ENCODE data around the gene PLPPR1. TPM values are rescaled to one million over a fixed set of nuclear protein-coding genes. Genes with fewer than 3 reads are reported as not detected.

PLPPR1 gene
- total and polyA plus RNA-seq, 2 of the 4 experiments (the other 2 are of a cell fraction): not detected

- Histone ChIP-seq H3K9me3 (ENCODE audit: control insufficient read depth, insufficient read depth, low read length) (peaks cover 5% of the 10 kb centered on the region; the same call in 1 of the 2 replicates), H3K27me3 (ENCODE audit: control insufficient read depth, insufficient read depth, low read length) (no peaks in the 10 kb centered on the region), H3K18ac (ENCODE audit: low read depth, low read length) (no peak overlapping the region), H3K27ac (ENCODE audit: insufficient read depth, low read length) (no peak overlapping the region), H2AK5ac (ENCODE audit: low read depth, low read length) (no peak overlapping the region), H4K91ac (ENCODE audit: insufficient read depth, low read depth, low read length) (no peak overlapping the region), H2BK15ac (ENCODE audit: low read depth, low read length) (no peak overlapping the region), H2BK5ac (ENCODE audit: low read depth, low read length, poor library complexity, severe bottlenecking) (no peak overlapping the region), H3K14ac (replicated peaks; ENCODE audit: low read depth, low read length) (no peak overlapping the region), H3K4me1 (ENCODE audit: control insufficient read depth, insufficient read depth, low read length) (no peaks in the 10 kb centered on the region), H3K4ac (ENCODE audit: low read depth, low read length) (no peak overlapping the region), H4K20me1 (ENCODE audit: insufficient read depth, low read length) (no peaks in the 10 kb centered on the region), H2BK20ac (ENCODE audit: low read depth, low read length) (no peak overlapping the region), H3K9me1 (ENCODE audit: insufficient read depth, low read length) (no peaks in the 10 kb centered on the region), H3K79me1 (ENCODE audit: low read depth in 1 of 2, low read length in 2 of 2) (no peaks in the 10 kb centered on the region), H2BK120ac (ENCODE audit: low read depth, low read length) (no peak overlapping the region), H3K9ac (ENCODE audit: low read depth, low read length) (no peak overlapping the region), H4K5ac (ENCODE audit: low read depth, low read length) (no peak overlapping the region), H3K4me3 (ENCODE audit: insufficient read depth, low read depth, low read length) (no peak overlapping the region), H4K8ac (ENCODE audit: low read depth in 2 of 2, low read length in 2 of 2) (no peak overlapping the region), H3K56ac (ENCODE audit: extremely low read depth, insufficient read depth, low read length) (no peak overlapping the region), H3K4me2 (ENCODE audit: low read depth, low read length) (no peak overlapping the region), H2AFZ (replicated peaks; ENCODE audit: low read length, poor library complexity) (no peak overlapping the region), H3K23ac (ENCODE audit: low read depth, low read length) (no peak overlapping the region), H3K36me3 (ENCODE audit: control insufficient read depth, insufficient read depth, low read length) (no peaks in the 10 kb centered on the region), H2AK9ac (replicated peaks; ENCODE audit: low read depth, low read length, poor library complexity) (no peak overlapping the region)
- BruUV-seq (replicated peaks): no TSS peak
- dilution Hi-C loops (cut with HindIII; ENCODE audit: low sequenced_read_pairs, unreplicated experiment) (no loop called here), in situ Hi-C loops (cut with MboI; ENCODE audit: low sequenced_read_pairs) (no loop called here), intact Hi-C loops (cut with micrococcal nuclease) (no loop called here)
- ChIA-PET CTCF (no interaction called here), POLR2A (ENCODE audit: unreplicated experiment) (no interaction called here)
- DNase-seq (no peak), ATAC-seq (ENCODE audit: low read depth) (no peak)
- WGBS, 2 experiments (ENCODE audit: extremely low coverage in 2 of 2, insufficient read length in 1 of 2): no CpG with 5 or more reads among the region's 1 CpG
- TF ChIP-seq CHD1 (IDR thresholded peaks at IDR 0.05; ENCODE audit: low read depth, low read length) (no peak), RFX5 (IDR thresholded peaks at IDR 0.05; ENCODE audit: low read depth, low read length) (no peak), RCOR1 (IDR thresholded peaks at IDR 0.05; ENCODE audit: insufficient replicate concordance, low read length) (no peak), MXI1 (IDR thresholded peaks at IDR 0.05; ENCODE audit: borderline replicate concordance, low read depth, low read length) (no peak), RAD21 (IDR thresholded peaks at IDR 0.05; ENCODE audit: low read length) (no peak), NFE2L2 (IDR thresholded peaks at IDR 0.05; ENCODE audit: low read depth, low read length) (no peak), USF2 (IDR thresholded peaks at IDR 0.05; ENCODE audit: low read depth, low read length) (no peak), CEBPB (IDR thresholded peaks at IDR 0.05; ENCODE audit: low read depth, low read length) (no peak), FOS (IDR thresholded peaks at IDR 0.05; ENCODE audit: low read depth, low read length) (no peak), ELK1 (IDR thresholded peaks at IDR 0.05; ENCODE audit: borderline replicate concordance, low read depth, low read length) (no peak), CTCF (conservative IDR thresholded peaks at IDR 0.05; ENCODE audit: low read depth, low read length) (no peak), SMC3 (IDR thresholded peaks at IDR 0.05; ENCODE audit: low read depth, low read length) (no peak), MAZ (IDR thresholded peaks at IDR 0.05; ENCODE audit: borderline replicate concordance, low read depth, low read length) (no peak)
Measured at GRCh38 chr9:101097210-101097609, 68.7 kb downstream of the PLPPR1 start.
